ENCODE measurements around the gene NRXN3. TPM values are rescaled to one million over a fixed set of nuclear protein-coding genes. Genes with fewer than 3 reads are reported as not detected.

Gene NRXN3
- total RNA-seq, 1 experiment from 2014 or later, result not detected

GRCh38 chr14:78989221-78989620 is 819.0 kb downstream of the NRXN3 start:
- no peak for DNase-seq
- H3K36me3 ChIP-seq (ENCODE audit: low read depth), result no peaks in the 10 kb centered on the region
- H3K4me2 ChIP-seq, result no peak overlapping the region
- H3K79me2 ChIP-seq (ENCODE audit: low read depth), result no peaks in the 10 kb centered on the region
- H4K20me1 ChIP-seq (ENCODE audit: insufficient read depth), result no peaks in the 10 kb centered on the region
- H3K4me1 ChIP-seq (replicated peaks; ENCODE audit: insufficient read depth), result no peaks in the 10 kb centered on the region
- H2AFZ ChIP-seq, result no peak overlapping the region
- no peaks in the 10 kb centered on the region for H3K27me3 ChIP-seq (ENCODE audit: insufficient read depth, low read depth)
- CTCF ChIA-PET, result no interaction called here
- BruUV-seq (replicated peaks), result no TSS peak
- no peak overlapping the region for H3K4me3 ChIP-seq
- POLR2A ChIA-PET (ENCODE audit: unreplicated experiment), result no interaction called here
- no peak overlapping the region for H3K27ac ChIP-seq
- TF ChIP-seq CTCF (conservative IDR thresholded peaks at IDR 0.05) (no peak), EZH2 (IDR thresholded peaks at IDR 0.05; ENCODE audit: low read depth) (no peak)
- H3K9me3 ChIP-seq (ENCODE audit: insufficient read depth, low read depth), result no peaks in the 10 kb centered on the region; the same call in 1 of the 2 replicates
- no peaks in the 10 kb centered on the region for H3F3A ChIP-seq (ENCODE audit: insufficient read depth, low read depth)
- H3K9me2 ChIP-seq (ENCODE audit: insufficient read depth), result no peaks in the 10 kb centered on the region
- intact Hi-C loops (cut with micrococcal nuclease; ENCODE audit: unreplicated experiment), result no loop called here

GRCh38 chr14:78992867-78993266 is 822.7 kb downstream of the NRXN3 start:
- H3K4me2 ChIP-seq, result no peak overlapping the region
- no peaks in the 10 kb centered on the region for H3K36me3 ChIP-seq (ENCODE audit: low read depth)
- no peaks in the 10 kb centered on the region for H3K79me2 ChIP-seq (ENCODE audit: low read depth)
- TF ChIP-seq EZH2 (IDR thresholded peaks at IDR 0.05; ENCODE audit: low read depth) (no peak), CTCF (conservative IDR thresholded peaks at IDR 0.05) (no peak)
- no peak overlapping the region for H3K4me3 ChIP-seq
- intact Hi-C loops (cut with micrococcal nuclease; ENCODE audit: unreplicated experiment), result no loop called here
- H3K27ac ChIP-seq, result no peak overlapping the region
- H3K9me2 ChIP-seq (ENCODE audit: insufficient read depth), result no peaks in the 10 kb centered on the region
- no TSS peak for BruUV-seq (replicated peaks)
- POLR2A ChIA-PET (ENCODE audit: unreplicated experiment), result no interaction called here
- H4K20me1 ChIP-seq (ENCODE audit: insufficient read depth), result no peaks in the 10 kb centered on the region
- H3K9me3 ChIP-seq (ENCODE audit: insufficient read depth, low read depth), result no peaks in the 10 kb centered on the region
- CTCF ChIA-PET, result interaction anchor here (0.5 kb wide), 1 partner anchor 1882 kb away, joined by 3 read pairs; no protein-coding TSS in a partner anchor
- no peaks in the 10 kb centered on the region for H3K4me1 ChIP-seq (replicated peaks; ENCODE audit: insufficient read depth)
- no peaks in the 10 kb centered on the region for H3K27me3 ChIP-seq (ENCODE audit: insufficient read depth, low read depth)
- no peak overlapping the region for H2AFZ ChIP-seq
- no peaks in the 10 kb centered on the region for H3F3A ChIP-seq (ENCODE audit: insufficient read depth, low read depth)
- DNase-seq, result no peak

- Histone ChIP-seq H3K4me3 (no peak overlapping the region), H4K20me1 (ENCODE audit: insufficient read depth) (no peaks in the 10 kb centered on the region), H3K9me3 (ENCODE audit: insufficient read depth, low read depth) (no peaks in the 10 kb centered on the region), H3K36me3 (ENCODE audit: low read depth) (no peaks in the 10 kb centered on the region), H3K27ac (no peak overlapping the region), H3K4me2 (no peak overlapping the region), H2AFZ (no peak overlapping the region), H3F3A (ENCODE audit: insufficient read depth, low read depth) (no peaks in the 10 kb centered on the region), H3K9me2 (ENCODE audit: insufficient read depth) (no peaks in the 10 kb centered on the region), H3K79me2 (ENCODE audit: low read depth) (no peaks in the 10 kb centered on the region), H3K27me3 (ENCODE audit: insufficient read depth, low read depth) (no peaks in the 10 kb centered on the region), H3K4me1 (replicated peaks; ENCODE audit: insufficient read depth) (no peaks in the 10 kb centered on the region)
- TF ChIP-seq EZH2 (IDR thresholded peaks at IDR 0.05; ENCODE audit: low read depth), result no peak
- no peak for TF ChIP-seq CTCF (conservative IDR thresholded peaks at IDR 0.05)
- BruUV-seq (replicated peaks), result no TSS peak
- DNase-seq, result no peak
- CTCF ChIA-PET, result no interaction called here
- POLR2A ChIA-PET (ENCODE audit: unreplicated experiment), result interaction anchor here (0.7 kb wide), 1 partner anchor 16 kb away, joined by 4 read pairs; no protein-coding TSS in a partner anchor
- intact Hi-C loops (cut with micrococcal nuclease; ENCODE audit: unreplicated experiment), result no loop called here
Observed at GRCh38 chr14:78997811-78998210, 827.6 kb downstream of the NRXN3 start.

Measured in PC-9 (cell line).